T-cell (primary cell): ENCODE data around the gene PITPNC1. TPM values are rescaled to one million over a fixed set of nuclear protein-coding genes. Genes with fewer than 3 reads are reported as not detected.
"Not testable (repeated sequence)": the region's sequence is repeated elsewhere in the genome, so short reads cannot be mapped to it uniquely, and the experiment has no call there.

Experiments used
- ATAC-seq, 4 experiments: fragments of 200-7000 bp in 3 of 4; fragments of 150-1000 bp in 1 of 4; cut with Tn5 transposase; replicated peaks in 1 of 4; 1 replicate in 3 of 4; 2 replicates in 1 of 4; pipeline ENCODE4 v1.10.0; 2021; ENCODE audit warnings: moderate library complexity in 3 of 4, mild to moderate bottlenecking in 2 of 4, moderate number of reproducible peaks in 1 of 4
- CTCF ChIA-PET, 2 donors: fragments of 300-600 bp; sonication (Branson Sonifier 250); formaldehyde crosslinking; loops; one replicate each; lab custom pipeline; 2022; ENCODE audit warnings: antibody characterized with exemption in 2 of 2; lab: Charles Lee
- POLR2A ChIA-PET, 2 donors: fragments of 300-600 bp; sonication (Branson Sonifier 250); formaldehyde crosslinking; loops; one replicate each; lab custom pipeline; 2022; ENCODE audit warnings: antibody characterized with exemption in 2 of 2; lab: Charles Lee
- DNase-seq, 35 experiments: peaks; one replicate each; pipeline versions ENCODE4 v3.0.0 to v3.0.0-alpha.2; 2013 to 2023
- H3K27ac ChIP-seq: one replicate; pipeline ENCODE4 v1.5.1; 2013; ENCODE audit warnings: low read length
- H3K27me3 ChIP-seq, 2 experiments: replicated peaks in 1 of 2; 1 replicate in 1 of 2; 2 replicates in 1 of 2; pipeline versions ENCODE4 v1.6.1 to v1.7.0; 2013; ENCODE audit warnings: low read length in 1 of 2, mixed read lengths in 1 of 2; ENCODE audit not compliant: control insufficient read depth in 2 of 2, insufficient read depth in 2 of 2; ENCODE audit errors: extremely low read depth in 1 of 2
- H3K36me3 ChIP-seq, 2 donors: 1 replicate in 1 of 2; 2 replicates in 1 of 2; pipeline versions ENCODE4 v1.6.1 to v1.7.0; 2013; ENCODE audit warnings: low read length in 1 of 2; ENCODE audit not compliant: control insufficient read depth in 2 of 2, insufficient read depth in 1 of 2; ENCODE audit errors: extremely low read depth in 1 of 2
- H3K4me1 ChIP-seq, 2 experiments: 1 replicate in 1 of 2; 2 replicates in 1 of 2; pipeline versions ENCODE4 v1.6.1 to v1.7.0; 2013; ENCODE audit warnings: low read length in 2 of 2, mixed read lengths in 1 of 2; ENCODE audit not compliant: insufficient read depth in 2 of 2, control insufficient read depth in 1 of 2; ENCODE audit errors: extremely low read depth in 1 of 2
- H3K4me3 ChIP-seq, 2 donors: 1 replicate in 1 of 2; 2 replicates in 1 of 2; pipeline versions ENCODE4 v1.5.1 to v1.7.0; 2013; ENCODE audit warnings: mild to moderate bottlenecking in 2 of 2, low read length in 1 of 2, moderate library complexity in 1 of 2; ENCODE audit not compliant: control insufficient read depth in 1 of 2; ENCODE audit errors: extremely low read depth in 1 of 2
- H3K9me3 ChIP-seq: 2 replicates; pipeline ENCODE4 v1.7.0; 2013
- H3K27ac Mint-ChIP-seq, 2 donors: one replicate each; pipeline ENCODE4 v1.8.0; 2020 to 2021; ENCODE audit warnings: mild to moderate bottlenecking in 2 of 2, mixed read lengths in 2 of 2
- H3K27me3 Mint-ChIP-seq, 2 donors: one replicate each; pipeline ENCODE4 v1.8.0; 2021 to 2022; ENCODE audit warnings: mixed read lengths in 2 of 2
- H3K36me3 Mint-ChIP-seq: one replicate; pipeline ENCODE4 v1.8.0; 2021; ENCODE audit warnings: mixed read lengths
- H3K4me1 Mint-ChIP-seq, 3 donors: one replicate each; pipeline ENCODE4 v1.8.0; 2020 to 2022; ENCODE audit warnings: mixed read lengths in 3 of 3, mild to moderate bottlenecking in 1 of 3
- H3K4me3 Mint-ChIP-seq, 3 donors: one replicate each; pipeline ENCODE4 v1.8.0; 2020 to 2022; ENCODE audit warnings: mild to moderate bottlenecking in 3 of 3, mixed read lengths in 3 of 3, moderate library complexity in 3 of 3
- H3K9me3 Mint-ChIP-seq, 3 donors: one replicate each; pipeline ENCODE4 v1.8.0; 2020 to 2022; ENCODE audit warnings: mixed read lengths in 3 of 3
- WGBS: methylation state at CpG from one replicate; pipeline ENCODE4 v1.1.5; 2013; ENCODE audit warnings: missing lambda C conversion rate; ENCODE audit not compliant: insufficient coverage; 5-methylcytosine and 5-hydroxymethylcytosine counted together
- total RNA-seq, 35 experiments: library from RNA in 6 of 35; stranded (reverse) in 6 of 35; fragments of 120-200 nt in 1 of 35; gene quantifications; one replicate each; pipeline versions ENCODE4 v1.2.1 to v1.2.4 and lab custom pipeline; 2013 to 2026

Gene PITPNC1
- total RNA-seq, 5 donors from 2014 or later (not counting 1 experiment from before 2014, with no cell fraction given) = 82.6 to 132 (median 111) TPM

- H3K4me1 ChIP-seq = no peaks in the 10 kb centered on the region
- H3K9me3 Mint-ChIP-seq = no peaks in the 10 kb centered on the region
- no peak for DNase-seq
- peaks cover 25% of the 10 kb centered on the region for H3K36me3 Mint-ChIP-seq
- ChIA-PET CTCF (no interaction called here), POLR2A (no interaction called here)
- H3K27ac Mint-ChIP-seq = no peak overlapping the region
- no peak for ATAC-seq
- peaks cover 0 to 35% of the 10 kb centered on the region in 2 donors for H3K36me3 ChIP-seq
- no peaks in the 10 kb centered on the region for H3K9me3 ChIP-seq
- H3K27ac ChIP-seq = no peak overlapping the region
- no peaks in the 10 kb centered on the region for H3K27me3 Mint-ChIP-seq
- no peaks in the 10 kb centered on the region for H3K27me3 ChIP-seq
- WGBS = 90% methylated on average over 7 of the region's 13 CpGs
- H3K4me3 Mint-ChIP-seq = no peak overlapping the region
- H3K4me1 Mint-ChIP-seq = peaks cover 22 to 42% (median 32%) of the 10 kb centered on the region in 3 donors
- no peak overlapping the region for H3K4me3 ChIP-seq
Observed at GRCh38 chr17:67575325-67575724, 198.2 kb downstream of the PITPNC1 start.

DNA sequence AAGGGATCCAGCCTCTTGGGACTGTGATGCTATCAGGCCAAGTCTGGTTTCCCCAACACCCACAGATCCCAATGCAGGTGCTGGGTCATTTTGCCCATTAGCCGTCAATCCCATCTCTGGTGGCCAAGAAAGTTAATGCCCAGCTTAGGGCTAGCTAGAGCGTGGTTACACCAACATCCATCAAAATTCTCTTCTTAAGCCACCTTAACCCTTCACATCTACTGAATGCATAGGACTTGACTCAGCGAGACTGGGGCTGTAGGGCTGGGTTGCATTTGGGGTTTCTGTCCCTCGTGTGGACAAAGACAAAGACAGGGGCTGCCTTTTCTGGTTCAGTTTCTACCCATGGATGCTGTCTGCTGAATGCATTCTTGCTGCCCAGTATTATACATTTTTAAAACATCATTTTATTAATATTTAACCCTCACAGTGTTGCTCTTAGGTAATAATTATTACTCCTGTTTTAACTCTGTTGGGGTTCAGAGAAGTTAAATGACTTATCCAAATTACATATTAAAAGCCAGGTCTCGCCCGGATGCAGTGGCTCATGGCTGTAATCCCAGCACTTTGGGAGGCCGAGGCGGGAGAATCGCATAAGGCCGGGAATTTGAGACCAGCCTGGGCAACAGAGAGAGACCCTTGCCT lies 199.5 kb downstream of the PITPNC1 start:
- Mint-ChIP-seq H3K36me3 (peaks cover 25% of the 10 kb centered on the region), H3K27ac (no peak overlapping the region), H3K4me3 (no peak overlapping the region), H3K27me3 (no peaks in the 10 kb centered on the region), H3K9me3 (no peaks in the 10 kb centered on the region), H3K4me1 (peaks cover 18 to 44% (median 23%) of the 10 kb centered on the region in 3 donors)
- Histone ChIP-seq H3K27me3 (no peaks in the 10 kb centered on the region), H3K4me3 (no peak overlapping the region), H3K27ac (no peak overlapping the region), H3K4me1 (peaks cover 0 to 3% of the 10 kb centered on the region in 2 experiments), H3K36me3 (peaks cover 9 to 40% of the 10 kb centered on the region in 2 donors), H3K9me3 (no peaks in the 10 kb centered on the region)
- CTCF ChIA-PET = no interaction called here
- POLR2A ChIA-PET = no interaction called here
- ATAC-seq (no peak), DNase-seq (no peak)
- WGBS = 95% methylated on average over 4 of the region's 10 CpGs

GRCh38 chr17:67577429-67578141 lies 200.5 kb downstream of the PITPNC1 start:
- Histone ChIP-seq H3K4me1 (peaks cover 0 to 3% of the 10 kb centered on the region in 2 experiments), H3K4me3 (no peak overlapping the region), H3K9me3 (no peaks in the 10 kb centered on the region), H3K36me3 (peaks cover 9 to 42% of the 10 kb centered on the region in 2 donors), H3K27me3 (no peaks in the 10 kb centered on the region), H3K27ac (no peak overlapping the region)
- Mint-ChIP-seq H3K9me3 (no peaks in the 10 kb centered on the region), H3K4me1 (peaks cover 13 to 36% (median 16%) of the 10 kb centered on the region in 3 donors), H3K4me3 (no peak overlapping the region), H3K27me3 (no peaks in the 10 kb centered on the region), H3K27ac (no peak overlapping the region), H3K36me3 (peaks cover 28% of the 10 kb centered on the region)
- DNase-seq (no peak), ATAC-seq (no peak)
- POLR2A ChIA-PET = no interaction called here
- CTCF ChIA-PET = interaction anchor here in 1 of 2 donors (0.6 kb wide), 1 partner anchor 201 kb away, joined by 3 read pairs; no protein-coding TSS in a partner anchor
- no CpG with 5 or more reads among the region's 8 CpGs for WGBS

DNA sequence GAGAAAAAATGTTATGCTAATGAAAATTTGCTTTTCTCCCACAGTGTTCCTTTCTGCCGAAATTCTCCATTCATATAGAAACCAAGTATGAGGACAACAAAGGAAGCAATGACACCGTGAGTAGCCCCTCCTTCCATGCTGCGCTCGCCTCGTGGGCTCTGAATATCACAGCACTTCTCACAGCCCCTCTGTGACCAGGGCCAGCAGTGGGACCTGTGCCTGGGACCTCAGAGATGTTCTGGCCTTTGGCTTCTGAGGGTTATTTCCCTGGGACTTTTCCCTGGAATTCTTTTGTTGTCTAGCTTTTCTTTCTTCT lies 201.0 kb downstream of the PITPNC1 start:
- DNase-seq = no peak
- H3K9me3 ChIP-seq = no peaks in the 10 kb centered on the region
- no peak overlapping the region for H3K27ac ChIP-seq
- no peak for ATAC-seq
- Mint-ChIP-seq H3K27ac (peak overlapping the region in 1 of 2 donors; percentile 23), H3K9me3 (no peaks in the 10 kb centered on the region), H3K4me1 (peaks cover 10 to 32% (median 11%) of the 10 kb centered on the region in 3 donors), H3K27me3 (no peaks in the 10 kb centered on the region), H3K36me3 (peaks cover 27% of the 10 kb centered on the region), H3K4me3 (no peak overlapping the region)
- WGBS = 68% methylated on average over 5 of the region's 5 CpGs
- CTCF ChIA-PET = interaction anchor here in 1 of 2 donors (0.6 kb wide), 1 partner anchor 202 kb away, joined by 3 read pairs; no protein-coding TSS in a partner anchor
- POLR2A ChIA-PET = no interaction called here
- H3K4me1 ChIP-seq = peaks cover 0 to 3% of the 10 kb centered on the region in 2 experiments
- H3K36me3 ChIP-seq = peaks cover 9 to 47% of the 10 kb centered on the region in 2 donors
- no peaks in the 10 kb centered on the region for H3K27me3 ChIP-seq
- no peak overlapping the region for H3K4me3 ChIP-seq

DNA sequence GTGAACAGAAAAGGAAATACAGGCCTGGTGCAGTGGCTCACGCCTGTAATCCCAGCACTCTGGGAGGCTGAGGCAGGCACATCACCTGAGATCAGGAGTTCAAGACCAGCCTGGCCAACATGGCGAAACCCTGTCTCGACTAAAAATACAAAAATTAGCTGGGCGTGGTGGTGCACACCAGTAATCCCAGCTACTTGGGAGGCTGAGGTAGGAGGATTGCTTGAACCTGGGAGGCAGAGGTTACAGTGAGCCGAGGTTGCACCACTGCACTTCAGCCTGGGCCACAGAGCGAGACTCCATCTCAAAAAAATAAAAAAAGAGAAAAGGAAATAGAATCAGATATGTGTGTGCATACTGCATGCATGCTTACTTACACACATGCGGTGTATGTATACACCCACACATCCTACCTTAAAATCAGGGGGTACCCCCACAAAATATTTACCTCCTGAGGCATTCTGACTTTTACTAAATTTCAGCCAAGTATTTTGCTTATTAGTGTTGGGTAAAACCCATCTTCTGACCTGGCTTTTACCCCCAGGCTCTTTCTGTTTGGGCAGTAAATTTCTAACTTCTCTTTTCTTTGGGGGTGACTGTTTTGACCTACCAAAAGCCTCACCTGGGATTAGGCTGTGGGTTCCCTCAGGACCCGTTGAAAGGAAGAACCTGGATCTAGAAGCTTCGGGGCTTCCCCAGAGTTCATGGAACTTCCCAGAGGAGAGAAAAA lies 201.8 kb downstream of the PITPNC1 start:
- H3K27me3 ChIP-seq, H3K4me1 ChIP-seq, CTCF ChIA-PET, H3K9me3 ChIP-seq, H3K27me3 Mint-ChIP-seq, H3K9me3 Mint-ChIP-seq, H3K4me3 Mint-ChIP-seq, H3K4me3 ChIP-seq, H3K27ac ChIP-seq, POLR2A ChIA-PET, DNase-seq, H3K27ac Mint-ChIP-seq, ATAC-seq: not testable (repeated sequence)
- H3K36me3 Mint-ChIP-seq = peaks cover 25% of the 10 kb centered on the region
- H3K4me1 Mint-ChIP-seq = peaks cover 7 to 29% (median 7%) of the 10 kb centered on the region in 3 donors
- WGBS = 100% methylated on average over 3 of the region's 9 CpGs
- H3K36me3 ChIP-seq = peaks cover 9 to 47% of the 10 kb centered on the region in 2 donors

DNA sequence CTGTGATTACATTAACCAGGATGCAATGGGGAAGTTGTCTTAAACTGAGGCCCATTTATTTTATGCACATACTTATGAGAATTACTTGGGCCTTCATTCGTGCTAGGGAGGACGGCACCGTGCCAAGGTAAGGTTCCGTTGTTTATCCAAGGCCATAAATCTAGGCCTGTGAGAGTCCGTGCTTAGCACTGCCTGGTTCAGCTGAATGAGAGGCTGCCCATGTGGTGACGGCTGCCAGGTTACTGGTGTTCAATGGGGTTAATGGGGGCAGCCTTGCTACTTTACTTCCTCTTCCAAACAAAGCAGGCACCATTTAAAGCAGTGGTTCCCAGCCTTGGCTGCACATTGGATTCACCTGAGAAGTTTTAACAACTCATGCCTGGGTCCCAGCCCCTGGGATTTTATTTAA lies 205.6 kb downstream of the PITPNC1 start:
- H3K27ac ChIP-seq = no peak overlapping the region
- WGBS = 97% methylated on average over 4 of the region's 6 CpGs
- H3K4me3 Mint-ChIP-seq = no peak overlapping the region
- no peak for ATAC-seq
- peaks cover 11 to 47% of the 10 kb centered on the region in 2 donors for H3K36me3 ChIP-seq
- peaks cover 0 to 3% of the 10 kb centered on the region in 2 experiments for H3K4me1 ChIP-seq
- H3K27me3 ChIP-seq = no peaks in the 10 kb centered on the region
- no peak overlapping the region for H3K27ac Mint-ChIP-seq
- no peaks in the 10 kb centered on the region for H3K9me3 Mint-ChIP-seq
- no peak overlapping the region for H3K4me3 ChIP-seq
- peaks cover 46% of the 10 kb centered on the region for H3K36me3 Mint-ChIP-seq
- ChIA-PET POLR2A (no interaction called here), CTCF (no interaction called here)
- H3K4me1 Mint-ChIP-seq = peaks cover 14 to 21% (median 17%) of the 10 kb centered on the region in 3 donors
- no peaks in the 10 kb centered on the region for H3K9me3 ChIP-seq
- no peak for DNase-seq
- H3K27me3 Mint-ChIP-seq = no peaks in the 10 kb centered on the region
